ENCODE results near the gene SLC16A11.
"Not testable (repeated sequence)": the region's sequence is repeated elsewhere in the genome, so short reads cannot be mapped to it uniquely, and the experiment has no call there.

Gene SLC16A11

DNA sequence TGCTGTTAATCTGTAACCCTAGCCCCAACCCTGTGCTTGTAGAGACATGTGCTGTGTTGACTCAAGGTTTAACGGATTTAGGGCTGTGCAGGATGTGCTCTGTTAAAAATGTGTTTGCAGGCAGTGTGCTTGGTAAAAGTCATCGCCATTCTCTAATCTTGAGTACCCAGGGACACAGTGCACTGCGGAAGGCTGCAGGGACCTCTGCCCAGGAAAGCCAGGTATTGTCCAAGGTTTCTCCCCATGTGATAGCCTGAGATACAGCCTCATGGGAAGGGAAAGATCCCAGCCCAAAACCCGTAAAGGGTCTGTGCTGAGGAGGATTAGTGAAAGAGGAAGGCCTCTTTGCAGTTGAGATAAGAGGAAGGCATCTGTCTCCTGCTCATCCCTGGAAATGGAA lies 44.5 kb upstream of the SLC16A11 start:
- H2BK120ac ChIP-seq (ENCODE audit: low read depth, low read length); H4K91ac ChIP-seq (ENCODE audit: low read depth, low read length, poor library complexity); H2BK15ac ChIP-seq (ENCODE audit: low read length); H3K4me2 ChIP-seq (ENCODE audit: insufficient read depth, low read length, poor library complexity, severe bottlenecking); H3K14ac ChIP-seq (ENCODE audit: low read length); H3K79me1 ChIP-seq (ENCODE audit: low read depth, low read length); H3K27ac ChIP-seq (replicated peaks; ENCODE audit: low read length); H3K4ac ChIP-seq (ENCODE audit: low read length); H3K9ac ChIP-seq (ENCODE audit: low read depth, low read length, poor library complexity); DNase-seq (ENCODE audit: low spot score); H3K27me3 ChIP-seq (ENCODE audit: control insufficient read depth in 3 of 3, insufficient read depth in 3 of 3, low read depth in 1 of 3, low read length in 3 of 3); H3K9me3 ChIP-seq (replicated peaks in 1 of 2; ENCODE audit: control insufficient read depth in 2 of 2, insufficient read depth in 1 of 2, low read depth in 1 of 2, low read length in 2 of 2); H2BK5ac ChIP-seq (ENCODE audit: low read length); H3K4me3 ChIP-seq (ENCODE audit: low read length in 2 of 2); H3K18ac ChIP-seq (ENCODE audit: low read length); H2AK5ac ChIP-seq (ENCODE audit: low read depth, low read length); H3K23ac ChIP-seq (ENCODE audit: low read depth, low read length, poor library complexity); H3K4me1 ChIP-seq (ENCODE audit: control insufficient read depth in 2 of 2, insufficient read depth in 1 of 2, low read depth in 1 of 2, low read length in 2 of 2); H2BK12ac ChIP-seq (ENCODE audit: low read length); H4K8ac ChIP-seq (ENCODE audit: low read depth, low read length); H3K36me3 ChIP-seq (replicated peaks in 1 of 2; ENCODE audit: control insufficient read depth in 2 of 2, insufficient read depth in 2 of 2, low read length in 2 of 2); H2AFZ ChIP-seq (ENCODE audit: low read length): not testable (repeated sequence)
- WGBS, 2 donors (ENCODE audit: extremely low coverage in 2 of 2, insufficient read length in 2 of 2, insufficient replicate concordance in 1 of 2) = no CpG with 5 or more reads among the region's 4 CpGs

DNA sequence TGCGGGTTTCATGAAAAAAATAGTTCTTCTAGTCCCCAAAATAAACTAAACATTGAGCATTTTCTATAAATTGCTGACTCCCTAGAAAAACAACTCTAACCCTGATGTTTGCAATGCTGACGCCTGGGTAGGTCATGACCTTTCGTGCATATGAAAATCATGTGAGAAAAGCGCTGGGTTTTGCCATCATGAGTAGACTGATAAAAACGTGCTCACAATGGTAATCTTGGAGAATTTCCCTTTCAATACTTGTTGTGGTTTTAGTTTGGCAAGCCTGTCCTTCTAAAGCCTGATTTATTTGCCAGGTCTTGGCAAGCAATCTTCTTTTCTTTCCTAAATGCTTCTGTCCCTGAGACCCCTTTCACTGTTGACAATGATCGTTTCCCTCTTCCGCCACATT lies 40.2 kb upstream of the SLC16A11 start:
- Histone ChIP-seq H2AK5ac (ENCODE audit: low read depth, low read length) (no peak overlapping the region), H2AFZ (ENCODE audit: low read length) (no peak overlapping the region), H3K4me3 (ENCODE audit: low read length in 2 of 2) (no peak overlapping the region), H3K9me3 (replicated peaks in 1 of 2; ENCODE audit: control insufficient read depth in 2 of 2, insufficient read depth in 1 of 2, low read depth in 1 of 2, low read length in 2 of 2) (no peaks in the 10 kb centered on the region), H3K27ac (replicated peaks; ENCODE audit: low read length) (no peak overlapping the region), H2BK120ac (ENCODE audit: low read depth, low read length) (no peak overlapping the region), H2BK5ac (ENCODE audit: low read length) (no peak overlapping the region), H3K9ac (ENCODE audit: low read depth, low read length, poor library complexity) (no peak overlapping the region), H3K4me2 (ENCODE audit: insufficient read depth, low read length, poor library complexity, severe bottlenecking) (no peak overlapping the region), H2BK15ac (ENCODE audit: low read length) (no peak overlapping the region), H3K23ac (ENCODE audit: low read depth, low read length, poor library complexity) (no peak overlapping the region), H4K8ac (ENCODE audit: low read depth, low read length) (no peak overlapping the region), H3K14ac (ENCODE audit: low read length) (no peak overlapping the region), H2BK12ac (ENCODE audit: low read length) (no peak overlapping the region), H4K91ac (ENCODE audit: low read depth, low read length, poor library complexity) (no peak overlapping the region), H3K79me1 (ENCODE audit: low read depth, low read length) (no peaks in the 10 kb centered on the region), H3K4me1 (ENCODE audit: control insufficient read depth in 2 of 2, insufficient read depth in 1 of 2, low read depth in 1 of 2, low read length in 2 of 2) (no peaks in the 10 kb centered on the region), H3K27me3 (ENCODE audit: control insufficient read depth in 3 of 3, insufficient read depth in 3 of 3, low read depth in 1 of 3, low read length in 3 of 3) (no peaks in the 10 kb centered on the region), H3K36me3 (replicated peaks in 1 of 2; ENCODE audit: control insufficient read depth in 2 of 2, insufficient read depth in 2 of 2, low read length in 2 of 2) (no peaks in the 10 kb centered on the region), H3K4ac (ENCODE audit: low read length) (no peak overlapping the region), H3K18ac (ENCODE audit: low read length) (no peak overlapping the region)
- no peak for DNase-seq (ENCODE audit: low spot score)
- WGBS, 2 donors (ENCODE audit: extremely low coverage in 2 of 2, insufficient read length in 2 of 2, insufficient replicate concordance in 1 of 2) = no CpG with 5 or more reads among the region's 7 CpGs

- H2BK12ac ChIP-seq (ENCODE audit: low read length) = no peak overlapping the region
- H3K4me3 ChIP-seq (ENCODE audit: low read length in 2 of 2) = no peak overlapping the region
- peaks cover 0 to 4% (median 0%) of the 10 kb centered on the region in 3 experiments for H3K27me3 ChIP-seq (ENCODE audit: control insufficient read depth in 3 of 3, insufficient read depth in 3 of 3, low read depth in 1 of 3, low read length in 3 of 3)
- no peaks in the 10 kb centered on the region for H3K79me1 ChIP-seq (ENCODE audit: low read depth, low read length)
- no CpG with 5 or more reads among the region's 4 CpGs for WGBS, 2 donors (ENCODE audit: extremely low coverage in 2 of 2, insufficient read length in 2 of 2, insufficient replicate concordance in 1 of 2)
- no peaks in the 10 kb centered on the region for H3K36me3 ChIP-seq (replicated peaks in 1 of 2; ENCODE audit: control insufficient read depth in 2 of 2, insufficient read depth in 2 of 2, low read length in 2 of 2)
- H4K91ac ChIP-seq (ENCODE audit: low read depth, low read length, poor library complexity) = no peak overlapping the region
- H3K4ac ChIP-seq (ENCODE audit: low read length) = no peak overlapping the region
- H3K27ac ChIP-seq (replicated peaks; ENCODE audit: low read length) = no peak overlapping the region
- no peak overlapping the region for H2AK5ac ChIP-seq (ENCODE audit: low read depth, low read length)
- H3K9ac ChIP-seq (ENCODE audit: low read depth, low read length, poor library complexity) = no peak overlapping the region
- no peaks in the 10 kb centered on the region for H3K4me1 ChIP-seq (ENCODE audit: control insufficient read depth in 2 of 2, insufficient read depth in 1 of 2, low read depth in 1 of 2, low read length in 2 of 2)
- no peaks in the 10 kb centered on the region for H3K9me3 ChIP-seq (replicated peaks in 1 of 2; ENCODE audit: control insufficient read depth in 2 of 2, insufficient read depth in 1 of 2, low read depth in 1 of 2, low read length in 2 of 2)
- no peak overlapping the region for H2BK15ac ChIP-seq (ENCODE audit: low read length)
- no peak overlapping the region for H2AFZ ChIP-seq (ENCODE audit: low read length)
- H4K8ac ChIP-seq (ENCODE audit: low read depth, low read length) = no peak overlapping the region
- H2BK5ac ChIP-seq (ENCODE audit: low read length) = no peak overlapping the region
- H3K4me2 ChIP-seq (ENCODE audit: insufficient read depth, low read length, poor library complexity, severe bottlenecking) = no peak overlapping the region
- DNase-seq (ENCODE audit: low spot score) = no peak
- no peak overlapping the region for H3K23ac ChIP-seq (ENCODE audit: low read depth, low read length, poor library complexity)
- no peak overlapping the region for H2BK120ac ChIP-seq (ENCODE audit: low read depth, low read length)
- H3K14ac ChIP-seq (ENCODE audit: low read length) = no peak overlapping the region
- H3K18ac ChIP-seq (ENCODE audit: low read length) = no peak overlapping the region
Observed at GRCh38 chr17:7083592-7083991, 39.7 kb upstream of the SLC16A11 start.

DNA sequence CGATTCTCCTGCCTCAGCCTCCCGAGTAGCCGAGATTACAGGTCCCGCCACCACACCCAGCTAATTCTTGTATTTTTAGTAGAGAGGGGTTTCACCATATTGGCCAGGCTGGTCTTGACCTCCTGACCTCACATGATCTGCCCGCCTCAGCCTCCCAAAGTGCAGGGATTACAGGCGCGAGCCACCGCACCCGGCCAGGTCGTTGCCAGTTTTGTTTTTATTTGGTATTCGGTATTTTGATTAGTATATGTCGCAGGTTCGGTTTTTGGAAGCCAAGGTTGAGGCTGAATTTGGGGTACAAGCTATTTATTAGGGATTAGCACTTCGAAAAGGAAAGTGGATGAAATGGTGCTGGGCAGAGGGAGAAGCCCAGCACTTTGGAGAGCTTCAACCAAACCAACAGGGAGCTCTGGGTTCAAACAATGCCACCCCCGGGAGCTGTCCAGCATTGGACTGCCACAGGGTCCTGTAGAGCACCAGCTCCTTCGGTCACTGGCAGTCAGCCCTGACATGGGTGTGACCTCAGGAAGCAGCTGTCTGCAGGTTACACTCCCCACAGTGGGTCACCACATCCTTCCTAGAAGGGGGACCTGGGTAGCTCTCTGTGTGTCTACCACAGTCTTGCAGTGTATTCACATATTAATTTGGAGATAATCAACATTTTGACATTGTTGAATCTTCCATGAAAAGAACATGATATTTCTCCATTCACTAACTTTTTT lies 37.6 kb upstream of the SLC16A11 start:
- Histone ChIP-seq H3K4me1 (ENCODE audit: control insufficient read depth in 2 of 2, insufficient read depth in 1 of 2, low read depth in 1 of 2, low read length in 2 of 2) (no peaks in the 10 kb centered on the region), H2AFZ (ENCODE audit: low read length) (no peak overlapping the region), H4K8ac (ENCODE audit: low read depth, low read length) (no peak overlapping the region), H4K91ac (ENCODE audit: low read depth, low read length, poor library complexity) (no peak overlapping the region), H3K27ac (replicated peaks; ENCODE audit: low read length) (no peak overlapping the region), H3K23ac (ENCODE audit: low read depth, low read length, poor library complexity) (no peak overlapping the region), H2BK5ac (ENCODE audit: low read length) (no peak overlapping the region), H2AK5ac (ENCODE audit: low read depth, low read length) (no peak overlapping the region), H3K4me3 (ENCODE audit: low read length in 2 of 2) (peak overlapping the region in 1 of 2 donors; percentile 43), H3K27me3 (ENCODE audit: control insufficient read depth in 3 of 3, insufficient read depth in 3 of 3, low read depth in 1 of 3, low read length in 3 of 3) (peaks cover 0 to 7% (median 0%) of the 10 kb centered on the region in 3 experiments), H3K36me3 (replicated peaks in 1 of 2; ENCODE audit: control insufficient read depth in 2 of 2, insufficient read depth in 2 of 2, low read length in 2 of 2) (no peaks in the 10 kb centered on the region), H3K9me3 (replicated peaks in 1 of 2; ENCODE audit: control insufficient read depth in 2 of 2, insufficient read depth in 1 of 2, low read depth in 1 of 2, low read length in 2 of 2) (no peaks in the 10 kb centered on the region), H2BK15ac (ENCODE audit: low read length) (no peak overlapping the region), H3K9ac (ENCODE audit: low read depth, low read length, poor library complexity) (no peak overlapping the region), H3K4ac (ENCODE audit: low read length) (no peak overlapping the region), H3K14ac (ENCODE audit: low read length) (no peak overlapping the region), H3K18ac (ENCODE audit: low read length) (no peak overlapping the region), H3K4me2 (ENCODE audit: insufficient read depth, low read length, poor library complexity, severe bottlenecking) (no peak overlapping the region), H2BK120ac (ENCODE audit: low read depth, low read length) (no peak overlapping the region), H2BK12ac (ENCODE audit: low read length) (no peak overlapping the region), H3K79me1 (ENCODE audit: low read depth, low read length) (no peaks in the 10 kb centered on the region)
- WGBS, 2 donors (ENCODE audit: extremely low coverage in 2 of 2, insufficient read length in 2 of 2, insufficient replicate concordance in 1 of 2) = 100% methylated on average over 3 of the region's 16 CpGs; no CpG with 5 or more reads in 1 of the 2 donors
- DNase-seq (ENCODE audit: low spot score) = no peak
